Kasumi-1 (cell line): ENCODE data around the gene ZNF683.
"Not testable (repeated sequence)": the region's sequence is repeated elsewhere in the genome, so short reads cannot be mapped to it uniquely, and the experiment has no call there.

Experiments used
- DNase-seq, 2 experiments: peaks; one replicate each; lab custom pipeline; 2025; lab: John Stamatoyannopoulos, UW

The ZNF683 gene

GRCh38 chr1:26336477-26337205 lies 35.9 kb downstream of the ZNF683 start:
- no peak for DNase-seq

- DNase-seq: no peak
Measured at GRCh38 chr1:26335774-26336476, 36.6 kb downstream of the ZNF683 start.

GRCh38 chr1:26333312-26333711 lies 39.2 kb downstream of the ZNF683 start:
- DNase-seq: not testable (repeated sequence)

GRCh38 chr1:26330276-26330675 lies 42.3 kb downstream of the ZNF683 start:
- no peak for DNase-seq

- DNase-seq: not testable (repeated sequence)
Measured at GRCh38 chr1:26329380-26329779, 43.2 kb downstream of the ZNF683 start.

GRCh38 chr1:26328597-26328996 lies 44.0 kb downstream of the ZNF683 start:
- DNase-seq: no peak

GRCh38 chr1:26327956-26328362 lies 44.6 kb downstream of the ZNF683 start:
- no peak for DNase-seq

GRCh38 chr1:26324550-26324949 lies 48.0 kb downstream of the ZNF683 start:
- DNase-seq: no peak

GRCh38 chr1:26323382-26323781 lies 49.2 kb downstream of the ZNF683 start:
- no peak for DNase-seq

- no peak for DNase-seq
Measured at GRCh38 chr1:26322042-26322331, 50.6 kb downstream of the ZNF683 start.

GRCh38 chr1:26321315-26322041 lies 51.1 kb downstream of the ZNF683 start:
- peak; percentile 87 to 89 for DNase-seq

GRCh38 chr1:26320896-26321295 lies 51.7 kb downstream of the ZNF683 start:
- no peak for DNase-seq

GRCh38 chr1:26318338-26319064 lies 54.0 kb downstream of the ZNF683 start:
- DNase-seq: no peak

- DNase-seq: peak in 1 of 2 experiments; percentile 15
Measured at GRCh38 chr1:26317612-26318337, 54.8 kb downstream of the ZNF683 start, which contains the start of gene CD52. TSS of gene CD52 (plus strand) at chr1:26317958. CDS start at chr1:26318018, 60 bp downstream.

- DNase-seq: peak in 1 of 2 experiments; percentile 8
Measured at GRCh38 chr1:26317146-26317545, 55.4 kb downstream of the ZNF683 start.

- DNase-seq: no peak
Measured at GRCh38 chr1:26315874-26316850, 56.4 kb downstream of the ZNF683 start.

- no peak for DNase-seq
Measured at GRCh38 chr1:26314501-26314900, 58.0 kb downstream of the ZNF683 start.
